GM19099 (cell line): ENCODE results near the gene CMYA5.

ENCODE experiments used
- POLR2A ChIP-seq: IDR thresholded peaks from 3 replicates; pipeline ENCODE4 v1.6.1; 2011; ENCODE audit warnings: low read depth; ENCODE audit not compliant: insufficient read length; ENCODE audit errors: extremely low read depth

The CMYA5 gene

DNA sequence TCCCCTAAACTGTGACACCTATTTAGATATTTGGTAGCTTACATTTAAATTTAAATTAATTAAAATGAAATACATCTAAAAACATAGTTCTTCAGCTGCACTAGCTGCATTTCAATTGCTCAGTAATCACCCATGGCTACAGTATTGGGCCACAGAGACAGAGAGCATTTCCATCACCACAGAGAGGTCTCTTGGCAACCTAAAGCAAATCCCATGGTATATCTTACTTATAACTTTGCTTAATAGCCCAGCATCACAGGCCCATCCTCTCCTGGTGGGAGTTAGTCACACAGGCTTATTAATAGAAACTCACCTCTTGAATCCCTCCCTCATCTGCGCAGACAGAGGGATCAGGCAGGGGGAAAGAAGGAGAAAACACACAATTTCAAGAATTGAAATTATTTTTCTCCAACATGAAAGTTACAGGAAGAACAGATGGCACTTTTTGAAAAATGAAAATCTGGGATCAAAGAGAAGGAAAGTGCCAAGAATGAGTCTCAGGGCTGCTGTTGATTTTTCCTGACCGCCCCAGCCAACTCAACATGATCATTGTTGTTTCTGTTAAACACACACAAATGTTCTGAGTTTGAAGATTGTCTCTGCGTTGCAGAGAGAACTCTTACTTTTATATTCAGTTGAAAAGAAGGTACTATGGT is 144.6 kb downstream of the CMYA5 start:
- TF ChIP-seq POLR2A: no peak

GRCh38 chr5:79834754-79835714 is 145.4 kb downstream of the CMYA5 start:
- TF ChIP-seq POLR2A: no peak

- no peak for TF ChIP-seq POLR2A
Observed at GRCh38 chr5:79837761-79838551, 148.3 kb downstream of the CMYA5 start.

- no peak for TF ChIP-seq POLR2A
Observed at GRCh38 chr5:79840084-79840990, 150.7 kb downstream of the CMYA5 start.

- TF ChIP-seq POLR2A: no peak
Observed at GRCh38 chr5:79841172-79841571, 151.5 kb downstream of the CMYA5 start.

- TF ChIP-seq POLR2A: no peak
Observed at GRCh38 chr5:79842006-79842881, 152.6 kb downstream of the CMYA5 start.

DNA sequence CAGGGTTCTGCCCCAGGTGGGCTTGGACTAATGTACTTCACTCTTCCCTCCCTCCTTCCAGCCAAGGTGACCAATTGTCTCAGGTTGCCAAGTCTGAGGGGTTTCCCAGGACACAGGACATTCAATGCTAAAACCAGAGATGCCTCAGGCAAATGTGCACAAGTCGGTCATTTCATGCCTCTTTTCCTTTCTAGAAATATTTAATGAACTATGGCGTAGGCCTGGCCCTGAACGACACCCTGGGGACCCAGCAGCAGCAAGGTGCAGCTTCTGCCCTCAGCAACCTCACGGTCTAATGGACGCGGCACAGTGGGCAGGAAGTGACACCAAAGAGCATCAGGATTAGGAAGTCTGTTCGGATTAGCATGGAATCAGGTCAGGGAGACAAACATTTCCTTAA is 153.4 kb downstream of the CMYA5 start:
- no peak for TF ChIP-seq POLR2A

DNA sequence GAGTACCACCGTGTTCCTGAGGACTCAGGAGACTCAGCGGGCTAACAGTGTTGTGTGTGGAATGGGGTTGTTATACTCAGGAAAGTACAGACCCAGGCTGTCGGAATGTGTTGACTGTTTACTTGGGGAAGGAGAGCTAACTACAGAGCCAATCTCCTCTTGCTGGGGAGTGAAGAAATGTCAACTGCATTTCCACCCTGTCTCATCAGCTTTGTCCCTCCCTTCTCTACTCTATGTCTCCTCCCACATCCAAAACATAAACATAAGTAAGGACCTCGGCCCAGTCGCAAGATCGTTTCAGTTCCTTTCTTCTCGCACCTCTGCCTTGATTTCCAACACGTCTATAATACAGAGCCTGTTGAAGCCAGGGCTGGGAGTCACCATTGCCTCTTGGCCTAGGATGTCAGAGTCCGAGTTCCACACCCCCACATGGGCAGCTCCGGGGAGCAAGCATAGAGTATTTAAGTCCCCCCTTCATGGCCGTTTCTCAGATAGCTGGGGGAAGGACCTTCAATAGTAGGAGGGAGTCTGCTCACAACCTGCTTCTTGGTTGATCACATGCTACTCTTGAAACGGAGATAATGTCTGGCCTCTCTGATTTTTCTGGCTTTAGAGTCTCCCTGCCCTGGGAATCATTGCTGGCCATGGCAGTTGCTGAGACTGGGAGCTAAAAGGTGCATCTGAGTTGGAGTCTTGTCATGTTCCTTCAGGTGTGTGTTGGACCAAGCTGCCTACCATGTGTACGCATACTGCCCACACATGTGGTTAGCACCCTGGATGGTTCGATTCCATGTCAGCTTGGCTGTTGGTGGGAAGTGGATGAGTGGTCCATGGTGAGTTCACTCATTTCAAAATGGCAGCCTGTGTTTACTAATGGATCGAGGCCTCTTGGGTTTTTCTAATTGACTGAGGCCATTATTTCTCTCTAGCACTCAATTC is 154.1 kb downstream of the CMYA5 start:
- no peak for TF ChIP-seq POLR2A

DNA sequence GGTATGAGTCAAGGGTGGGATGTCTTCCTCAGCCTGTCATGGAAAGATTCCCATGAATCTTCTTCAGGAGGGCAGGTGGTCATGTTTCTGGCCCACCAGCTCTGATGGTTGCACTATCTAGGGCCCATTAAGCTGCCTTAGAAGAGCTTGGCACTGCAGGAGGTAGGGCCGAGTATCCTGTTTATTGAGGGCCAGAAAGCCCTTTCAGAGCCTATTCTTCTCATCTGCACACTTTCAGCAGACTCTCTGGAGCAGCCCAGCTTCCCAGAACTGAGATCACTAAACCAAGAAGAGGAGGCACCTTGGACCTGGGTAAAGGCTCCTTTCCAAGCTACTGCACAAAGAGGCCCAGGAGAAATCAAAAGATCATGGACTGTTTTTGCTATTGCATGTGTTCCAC is 154.9 kb downstream of the CMYA5 start:
- no peak for TF ChIP-seq POLR2A

- no peak for TF ChIP-seq POLR2A
Observed at GRCh38 chr5:79845448-79846197, 156.0 kb downstream of the CMYA5 start.

- no peak for TF ChIP-seq POLR2A
Observed at GRCh38 chr5:79846198-79846521, 156.5 kb downstream of the CMYA5 start.

GRCh38 chr5:79847561-79847960 is 157.9 kb downstream of the CMYA5 start:
- TF ChIP-seq POLR2A: no peak
